Stimulated activated naive CD4-positive, alpha-beta T cell treated with Interleukin-2 at 50 U/mL for 16 hours (primary cell): Measurements from ENCODE around the gene CUL5.
"Not testable (repeated sequence)": the region's sequence is repeated elsewhere in the genome, so short reads cannot be mapped to it uniquely, and the experiment has no call there.

Source experiments
- DNase-seq: peaks from one replicate; lab custom pipeline; 2025; lab: John Stamatoyannopoulos, UW

The CUL5 gene

GRCh38 chr11:108115500-108116140, 106.9 kb downstream of the CUL5 start:
- DNase-seq, result no peak

- DNase-seq, result no peak
These were observed 109.2 kb downstream of the CUL5 start for GRCh38 chr11:108117746-108118371.

- DNase-seq, result not testable (repeated sequence)
These were observed 112.2 kb downstream of the CUL5 start for GRCh38 chr11:108120936-108121273.

GRCh38 chr11:108121274-108122155, 112.8 kb downstream of the CUL5 start, which contains the start of gene ACAT1:
TSS of gene ACAT1 (plus strand) at chr11:108121567. CDS start at chr11:108121607, 40 bp downstream.
- DNase-seq, result peak; percentile 93

GRCh38 chr11:108122166-108122628, 113.5 kb downstream of the CUL5 start:
- DNase-seq, result no peak

GRCh38 chr11:108125096-108125495, 116.4 kb downstream of the CUL5 start:
- no peak for DNase-seq

GRCh38 chr11:108128772-108129171, 120.1 kb downstream of the CUL5 start:
- DNase-seq, result no peak

- no peak for DNase-seq
These were observed 123.3 kb downstream of the CUL5 start for GRCh38 chr11:108131993-108132392.

GRCh38 chr11:108132993-108133538, 124.4 kb downstream of the CUL5 start:
- DNase-seq, result not testable (repeated sequence)

GRCh38 chr11:108135845-108136544, 127.3 kb downstream of the CUL5 start:
- DNase-seq, result no peak

GRCh38 chr11:108137212-108137611, 128.5 kb downstream of the CUL5 start:
- DNase-seq, result no peak

- DNase-seq, result no peak
These were observed 133.6 kb downstream of the CUL5 start for GRCh38 chr11:108142304-108142703.

GRCh38 chr11:108144615-108145014, 135.9 kb downstream of the CUL5 start:
- no peak for DNase-seq

GRCh38 chr11:108147150-108147549, 138.5 kb downstream of the CUL5 start:
- DNase-seq, result no peak

GRCh38 chr11:108148556-108148955, 139.9 kb downstream of the CUL5 start:
- DNase-seq, result no peak

GRCh38 chr11:108154591-108154990, 145.9 kb downstream of the CUL5 start:
- DNase-seq, result no peak
